ENCODE results near the gene ZBTB46.

The ZBTB46 gene

GRCh38 chr20:63774306-63774705 is 56.8 kb downstream of the ZBTB46 start:
- no peak for DNase-seq (ENCODE audit: low read depth)
- no peak overlapping the region for H3K4me3 ChIP-seq (ENCODE audit: low read depth, low read length)
- TF ChIP-seq, protein P1, sequence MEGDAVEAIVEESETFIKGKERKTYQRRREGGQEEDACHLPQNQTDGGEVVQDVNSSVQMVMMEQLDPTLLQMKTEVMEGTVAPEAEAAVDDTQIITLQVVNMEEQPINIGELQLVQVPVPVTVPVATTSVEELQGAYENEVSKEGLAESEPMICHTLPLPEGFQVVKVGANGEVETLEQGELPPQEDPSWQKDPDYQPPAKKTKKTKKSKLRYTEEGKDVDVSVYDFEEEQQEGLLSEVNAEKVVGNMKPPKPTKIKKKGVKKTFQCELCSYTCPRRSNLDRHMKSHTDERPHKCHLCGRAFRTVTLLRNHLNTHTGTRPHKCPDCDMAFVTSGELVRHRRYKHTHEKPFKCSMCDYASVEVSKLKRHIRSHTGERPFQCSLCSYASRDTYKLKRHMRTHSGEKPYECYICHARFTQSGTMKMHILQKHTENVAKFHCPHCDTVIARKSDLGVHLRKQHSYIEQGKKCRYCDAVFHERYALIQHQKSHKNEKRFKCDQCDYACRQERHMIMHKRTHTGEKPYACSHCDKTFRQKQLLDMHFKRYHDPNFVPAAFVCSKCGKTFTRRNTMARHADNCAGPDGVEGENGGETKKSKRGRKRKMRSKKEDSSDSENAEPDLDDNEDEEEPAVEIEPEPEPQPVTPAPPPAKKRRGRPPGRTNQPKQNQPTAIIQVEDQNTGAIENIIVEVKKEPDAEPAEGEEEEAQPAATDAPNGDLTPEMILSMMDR (conservative IDR thresholded peaks at IDR 0.05; ENCODE audit: low read depth, low read length): no peak

- no peak overlapping the region for H3K4me3 ChIP-seq (ENCODE audit: low read depth, low read length)
- no peak for DNase-seq (ENCODE audit: low read depth)
- TF ChIP-seq, protein P1 (conservative IDR thresholded peaks at IDR 0.05; ENCODE audit: low read depth, low read length): no peak
These were observed 57.4 kb downstream of the ZBTB46 start for GRCh38 chr20:63773571-63774241.

DNA sequence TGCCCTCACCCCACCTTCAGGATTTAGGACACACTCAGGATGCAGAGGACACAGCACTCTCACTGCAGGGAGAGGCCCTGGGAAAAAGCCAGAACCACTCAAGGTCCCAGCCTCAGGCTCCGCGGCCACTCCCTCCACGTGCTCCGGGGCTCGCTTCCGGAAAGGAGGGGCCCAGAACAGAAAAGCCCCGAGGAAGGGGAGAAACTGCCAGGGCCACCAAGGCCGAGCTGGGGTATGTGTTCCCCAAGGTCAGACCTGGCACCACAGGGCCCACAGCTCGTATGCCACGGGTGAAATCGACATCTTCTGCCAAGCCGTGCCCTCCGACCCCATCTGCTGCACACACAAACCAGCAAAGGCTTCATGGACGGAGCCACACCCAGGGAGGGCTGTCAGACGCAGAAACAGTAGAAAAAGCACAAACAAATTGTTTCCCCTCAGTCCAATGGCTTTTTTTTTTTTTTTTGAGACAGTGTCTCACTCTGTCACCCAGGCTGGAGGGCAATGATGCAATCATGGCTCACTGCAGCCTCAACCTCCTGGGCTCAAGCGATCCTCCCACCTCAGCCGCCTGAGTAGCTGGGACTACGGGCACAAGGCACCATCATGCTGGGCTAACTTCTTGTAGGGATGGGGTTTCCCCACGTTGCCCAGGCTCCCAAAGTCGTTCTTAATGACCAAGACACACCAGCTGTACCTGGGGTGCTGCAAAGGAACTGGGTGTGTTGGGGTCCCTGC is 58.1 kb downstream of the ZBTB46 start:
- TF ChIP-seq, protein P1 (conservative IDR thresholded peaks at IDR 0.05; ENCODE audit: low read depth, low read length): no peak
- H3K4me3 ChIP-seq (ENCODE audit: low read depth, low read length): no peak overlapping the region
- DNase-seq (ENCODE audit: low read depth): peak; percentile 13

DNA sequence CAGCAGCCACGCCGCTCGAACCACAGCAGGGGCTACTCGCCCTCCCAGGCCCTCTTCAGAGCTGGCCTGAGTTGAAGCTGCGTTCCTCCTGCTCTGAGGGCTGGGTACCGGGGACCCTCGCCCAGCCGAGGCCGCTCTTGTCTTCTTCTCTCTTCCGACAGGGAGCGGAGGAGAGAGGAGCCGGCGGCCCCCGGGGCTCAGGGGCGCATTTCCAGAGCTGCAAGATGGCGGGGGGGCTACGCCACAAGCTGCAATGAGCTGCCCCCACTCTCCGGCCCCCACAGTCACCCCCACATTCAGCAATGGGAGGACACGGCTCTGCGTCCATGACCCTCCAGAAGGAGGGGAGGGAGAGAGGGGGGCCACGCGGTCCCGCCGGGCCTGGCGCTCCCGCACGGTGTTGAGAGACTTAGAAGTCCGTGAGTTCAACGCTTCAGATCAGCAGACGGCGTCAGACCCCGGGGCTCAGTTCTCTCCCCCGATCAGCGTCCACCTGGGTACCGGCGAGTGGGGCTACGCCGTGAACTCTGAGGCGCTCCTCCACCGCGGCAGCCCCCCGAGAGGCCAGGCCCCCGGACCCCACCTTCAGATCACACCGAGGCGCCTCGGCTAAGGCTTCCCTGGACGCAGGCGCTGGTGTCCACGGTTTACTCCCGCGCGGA is 59.9 kb downstream of the ZBTB46 start:
- no peak overlapping the region for H3K4me3 ChIP-seq (ENCODE audit: low read depth, low read length)
- TF ChIP-seq, protein P1 (conservative IDR thresholded peaks at IDR 0.05; ENCODE audit: low read depth, low read length): no peak
- no peak for DNase-seq (ENCODE audit: low read depth)

DNA sequence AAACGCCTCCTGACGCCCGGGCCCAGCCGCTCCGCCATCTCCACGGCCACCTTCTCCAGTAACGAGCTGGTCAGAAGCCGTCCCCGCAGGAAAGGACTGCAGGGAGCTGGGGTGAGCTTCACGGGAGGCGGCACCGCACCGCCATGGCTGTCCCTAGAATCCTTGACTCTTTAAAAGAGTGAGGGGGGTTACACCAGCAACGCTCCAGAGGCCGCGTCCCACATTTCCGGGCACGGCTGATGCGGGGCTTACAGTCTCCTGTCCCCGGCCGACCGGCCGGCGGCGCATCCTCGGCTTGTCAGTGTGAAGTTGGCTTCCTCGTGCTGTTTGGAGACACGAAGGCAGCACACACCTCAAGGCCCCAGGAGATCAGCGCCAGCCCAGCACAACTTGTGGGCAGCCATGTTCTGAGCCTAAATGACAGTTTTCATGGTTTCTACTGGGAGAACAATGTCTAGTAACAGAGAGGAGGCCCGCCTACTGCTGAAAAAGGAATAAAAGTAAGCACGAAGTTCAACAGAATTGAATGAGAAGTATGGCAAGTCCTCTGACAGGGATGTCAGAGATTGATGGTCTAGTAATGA is 61.1 kb downstream of the ZBTB46 start:
- TF ChIP-seq, protein P1 (conservative IDR thresholded peaks at IDR 0.05; ENCODE audit: low read depth, low read length): no peak

DNA sequence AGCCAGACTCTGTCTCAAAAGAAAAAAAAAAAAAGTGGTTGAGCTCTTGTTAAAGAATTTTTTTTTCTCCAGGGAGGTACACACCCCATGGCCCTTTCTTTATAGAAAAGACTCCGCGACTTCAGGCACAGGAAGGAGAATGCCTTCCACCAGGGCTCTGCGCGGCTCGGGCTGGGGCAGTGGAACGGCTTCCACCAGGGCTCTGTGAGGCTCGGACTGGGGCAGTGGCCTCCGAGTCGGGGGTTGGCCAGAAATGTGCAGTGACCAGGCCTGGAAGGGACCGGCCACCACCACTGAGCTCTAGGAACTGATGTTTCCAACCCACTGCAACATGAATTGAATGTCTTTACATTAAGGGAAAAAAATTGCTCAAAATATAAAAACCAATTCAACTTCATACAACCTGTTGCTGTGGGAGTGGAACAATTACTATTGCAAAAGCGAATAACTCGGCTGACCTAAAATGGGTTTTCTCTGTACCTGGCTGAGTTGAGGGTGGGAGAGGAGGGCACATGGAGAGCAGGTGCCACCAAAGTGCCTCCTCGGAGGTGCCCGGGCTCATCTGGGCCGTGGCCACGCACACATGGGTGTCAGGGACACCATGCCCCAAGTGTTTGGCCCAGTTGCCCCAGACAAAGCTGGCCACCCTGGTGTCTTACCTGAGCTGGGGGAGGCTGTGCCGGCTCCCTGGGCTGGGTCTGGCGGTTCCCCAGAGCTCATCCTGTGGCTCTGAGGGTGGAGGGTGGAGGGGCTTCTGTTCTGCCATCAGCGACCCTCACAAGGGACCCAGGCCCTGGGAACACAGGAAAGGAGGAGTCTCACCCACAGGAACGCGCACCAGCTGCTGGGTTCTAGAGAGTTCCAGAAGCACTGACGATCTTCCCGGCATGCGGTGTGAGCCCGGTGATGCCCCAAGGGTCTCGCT is 62.2 kb downstream of the ZBTB46 start:
- DNase-seq (ENCODE audit: low read depth): no peak
- H3K4me3 ChIP-seq (ENCODE audit: low read depth, low read length): no peak overlapping the region
- TF ChIP-seq, protein P1 (conservative IDR thresholded peaks at IDR 0.05; ENCODE audit: low read depth, low read length): no peak

More for the DNA sequence above, 61.1 kb downstream of the ZBTB46 start:
- no peak for DNase-seq (ENCODE audit: low read depth)
- H3K4me3 ChIP-seq (ENCODE audit: low read depth, low read length): no peak overlapping the region

Data from choroid plexus epithelial cell (primary cell).